SIG-M5 (cell line): Measurements from ENCODE around the gene ARRB2.

Experiments used
- DNase-seq: peaks from one replicate; lab custom pipeline; 2025; lab: John Stamatoyannopoulos, UW

The ARRB2 gene

DNA sequence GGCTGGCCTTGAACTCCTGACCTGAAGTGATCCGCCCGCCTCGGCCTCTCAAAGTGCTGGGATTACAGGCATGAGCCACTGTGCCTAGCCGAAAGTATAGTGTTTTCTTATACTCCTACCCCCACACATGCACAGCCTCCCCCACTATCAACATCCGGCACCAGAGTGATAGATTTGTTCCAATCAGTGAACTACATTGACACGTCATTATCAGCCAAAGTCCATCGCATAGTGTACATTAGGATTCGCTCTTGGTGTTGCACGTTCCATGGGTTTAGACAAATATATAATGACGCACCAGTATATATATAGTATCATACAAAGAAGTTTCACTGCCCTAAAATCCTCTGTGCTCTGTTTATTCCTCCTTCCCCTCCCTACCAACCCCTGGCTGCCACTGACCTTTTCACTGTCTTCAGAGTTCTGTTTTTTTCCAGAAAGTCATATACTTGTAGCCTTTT lies 49.4 kb downstream of the ARRB2 start:
- DNase-seq: no peak

DNA sequence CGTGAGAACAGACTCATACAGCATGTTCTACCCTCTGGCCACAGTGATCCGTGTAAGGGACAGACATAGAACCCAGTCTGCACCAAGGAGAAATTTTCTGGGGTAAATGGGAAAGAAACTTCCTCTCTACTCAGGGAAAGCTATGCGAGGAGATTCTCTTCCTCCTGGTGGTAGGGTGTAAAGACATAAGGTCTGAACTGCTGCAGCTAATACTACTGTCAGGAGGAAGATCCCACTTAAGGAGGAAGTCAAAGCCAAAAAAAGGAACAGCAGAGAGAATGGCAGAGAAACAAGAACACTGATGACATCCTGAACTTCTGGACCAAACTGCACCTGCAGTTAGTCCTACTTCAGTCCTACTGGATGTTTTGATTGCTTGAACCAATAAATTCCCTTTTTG lies 54.2 kb downstream of the ARRB2 start:
- no peak for DNase-seq

DNA sequence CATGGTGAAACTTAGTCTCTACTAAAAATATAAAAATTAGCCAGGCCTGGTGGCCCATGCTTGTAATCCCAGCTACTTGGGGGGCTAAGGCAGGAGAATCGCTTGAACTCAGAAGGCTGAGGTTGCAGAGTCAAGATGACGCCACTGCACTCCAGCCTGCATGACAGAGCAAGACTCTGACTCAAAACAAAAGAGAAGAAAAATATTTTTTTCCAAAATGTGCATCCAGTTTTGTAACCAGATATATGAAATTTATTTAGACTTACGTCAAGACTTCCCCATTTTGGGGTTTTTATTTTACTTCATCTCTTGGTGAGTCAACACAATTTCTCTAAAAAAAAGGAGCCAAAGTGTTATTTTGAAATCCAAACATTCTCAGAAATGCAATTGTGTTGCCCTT lies 55.8 kb downstream of the ARRB2 start:
- DNase-seq: no peak

DNA sequence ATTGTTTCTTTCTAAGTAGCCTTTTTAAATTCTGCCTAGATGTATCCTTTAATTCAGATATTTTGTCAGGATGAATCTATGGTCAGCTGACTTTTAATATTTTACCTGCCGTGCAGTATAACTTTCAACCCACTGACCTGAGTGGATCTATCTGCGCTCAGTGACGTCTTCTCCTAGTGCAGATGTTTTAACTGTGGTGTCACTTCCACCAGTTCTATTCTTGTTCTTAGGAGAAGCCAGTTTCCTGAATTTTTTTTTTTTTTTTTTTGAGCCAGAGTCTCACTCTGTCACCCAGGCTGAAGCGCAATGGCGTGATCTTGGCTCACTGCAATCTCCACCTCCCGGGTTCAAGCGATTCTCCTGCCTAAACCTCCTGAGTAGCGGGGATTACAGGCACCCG lies 56.3 kb downstream of the ARRB2 start:
- DNase-seq: no peak

DNA sequence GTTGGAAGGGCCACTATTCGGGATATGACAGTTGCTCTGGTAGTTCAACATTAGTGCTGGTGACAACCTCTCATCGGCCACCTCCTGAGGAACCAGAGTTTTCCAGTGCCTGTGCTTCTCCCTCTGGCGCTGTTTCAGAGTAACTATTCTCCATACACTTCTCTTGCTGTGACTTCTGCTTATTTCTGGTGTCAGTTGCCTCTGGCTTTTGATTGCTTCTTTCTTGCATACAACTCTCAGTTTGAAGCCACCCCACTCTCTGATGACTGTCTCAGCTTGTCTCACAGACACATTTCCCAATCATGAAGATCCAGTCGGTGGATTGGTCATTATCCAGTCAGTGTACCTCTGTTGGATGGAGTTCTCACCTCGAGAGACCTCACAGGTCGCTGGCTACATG lies 57.9 kb downstream of the ARRB2 start:
- DNase-seq: no peak

DNA sequence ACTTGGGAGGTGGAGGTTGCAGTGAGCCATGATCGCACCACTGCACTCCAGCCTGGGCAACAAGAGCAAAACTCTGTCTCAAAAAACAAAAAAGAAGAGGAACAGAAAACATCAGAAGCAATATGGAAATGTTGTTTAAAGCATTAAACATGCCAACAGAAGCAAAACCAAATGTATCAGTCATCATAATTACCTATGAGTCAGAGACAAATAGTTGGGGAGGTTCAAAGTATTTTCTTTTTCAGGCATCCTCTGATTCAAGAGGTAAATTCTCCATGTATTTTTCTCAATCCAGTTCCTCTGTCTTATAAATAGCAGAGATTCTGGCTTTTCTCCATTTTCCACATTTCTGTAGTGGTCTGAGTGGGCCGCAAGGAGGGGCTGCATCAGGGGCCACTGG lies 59.2 kb downstream of the ARRB2 start:
- no peak for DNase-seq
